CD4-positive, CD25-positive, alpha-beta regulatory T cell (primary cell): ENCODE data around the gene HAGHL. TPM values are rescaled to one million over a fixed set of nuclear protein-coding genes. Genes with fewer than 3 reads are reported as not detected.

Experiments used
- ATAC-seq, 2 donors: fragments of 150-1000 bp; cut with Tn5 transposase; one replicate each; pipeline ENCODE4 v1.10.0; 2021; ENCODE audit warnings: low read depth in 2 of 2, moderate number of reproducible peaks in 2 of 2, moderate library complexity in 1 of 2
- DNase-seq, 3 donors: peaks; one replicate each; pipeline versions ENCODE4 v3.0.0 to v3.0.0-alpha.2; 2012 to 2022; ENCODE audit warnings: mixed read lengths in 1 of 3
- H3K27ac ChIP-seq: one replicate; pipeline ENCODE4 v1.7.0; 2013; ENCODE audit warnings: mild to moderate bottlenecking, low read length; ENCODE audit not compliant: insufficient read depth, poor library complexity, severe bottlenecking
- H3K27me3 ChIP-seq: one replicate; pipeline ENCODE4 v1.7.0; 2013; ENCODE audit warnings: low read length; ENCODE audit not compliant: control insufficient read depth, insufficient read depth
- H3K36me3 ChIP-seq: one replicate; pipeline ENCODE4 v1.7.0; 2013; ENCODE audit warnings: mild to moderate bottlenecking, low read length, moderate library complexity; ENCODE audit not compliant: control insufficient read depth, insufficient read depth
- H3K4me1 ChIP-seq: 2 replicates; pipeline ENCODE4 v1.7.0; 2013; ENCODE audit warnings: mild to moderate bottlenecking, low read length; ENCODE audit not compliant: insufficient read depth, control insufficient read depth, poor library complexity, severe bottlenecking
- H3K4me3 ChIP-seq: one replicate; pipeline ENCODE4 v1.7.0; 2013; ENCODE audit warnings: low read depth, mild to moderate bottlenecking, low read length, moderate library complexity
- H3K9me3 ChIP-seq, 2 experiments: 1 replicate in 1 of 2; 2 replicates in 1 of 2; pipeline ENCODE4 v1.7.0; 2013; ENCODE audit warnings: low read length in 2 of 2, mild to moderate bottlenecking in 1 of 2, moderate library complexity in 1 of 2; ENCODE audit not compliant: control insufficient read depth in 2 of 2
- H3K27ac Mint-ChIP-seq, 3 donors: one replicate each; pipeline ENCODE4 v1.8.0; 2020 to 2022; ENCODE audit warnings: mild to moderate bottlenecking in 3 of 3, mixed read lengths in 3 of 3, moderate library complexity in 2 of 3
- H3K27me3 Mint-ChIP-seq: one replicate; pipeline ENCODE4 v1.8.0; 2022; ENCODE audit warnings: mild to moderate bottlenecking, mixed read lengths
- H3K36me3 Mint-ChIP-seq: one replicate; pipeline ENCODE4 v1.8.0; 2020; ENCODE audit warnings: mixed read lengths
- H3K4me1 Mint-ChIP-seq, 4 donors: one replicate each; pipeline ENCODE4 v1.8.0; 2020 to 2022; ENCODE audit warnings: mixed read lengths in 4 of 4, mild to moderate bottlenecking in 1 of 4
- H3K4me3 Mint-ChIP-seq, 4 donors: one replicate each; pipeline ENCODE4 v1.8.0; 2020 to 2022; ENCODE audit warnings: mild to moderate bottlenecking in 4 of 4, mixed read lengths in 4 of 4, moderate library complexity in 3 of 4
- H3K9me3 Mint-ChIP-seq, 7 donors: one replicate each; pipeline ENCODE4 v1.8.0; 2020 to 2022; ENCODE audit warnings: mixed read lengths in 7 of 7, mild to moderate bottlenecking in 3 of 7, moderate library complexity in 2 of 7
- polyA plus RNA-seq, 4 donors: library from polyadenylated mRNA; unstranded; fragments of 300-500 nt; fragmentation: Illumina TruSeq; gene quantifications; one replicate each; pipeline ENCODE4 v1.2.3, GENCODE V29; 2021
- total RNA-seq: library from RNA; stranded (reverse); gene quantifications from one replicate; pipeline ENCODE4 v1.2.3, GENCODE V29; 2022

The HAGHL gene
- total and polyA plus RNA-seq, 5 donors from 2014 or later: 2.2 to 15.6 (median 3.3) TPM

DNA sequence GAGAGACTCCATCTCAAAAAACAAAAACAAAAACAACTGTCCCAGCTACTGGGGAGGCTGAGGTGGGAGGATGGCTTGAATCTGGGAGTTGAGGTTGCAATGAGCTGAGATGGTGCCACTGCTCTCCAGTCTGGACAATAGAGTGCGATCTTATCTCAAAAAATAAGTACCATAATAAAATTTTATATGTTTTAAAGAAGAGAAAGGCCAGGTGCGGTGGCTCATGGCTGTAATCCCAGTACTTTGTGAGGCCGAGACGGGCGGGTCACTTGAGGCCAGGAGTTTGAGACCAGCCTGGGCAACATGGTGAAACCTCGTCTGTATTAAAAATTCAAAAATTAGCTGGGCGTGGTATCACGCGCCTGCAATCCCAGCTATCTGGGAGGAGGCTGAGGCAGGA, 49.9 kb downstream of the HAGHL start:
- Mint-ChIP-seq H3K9me3 (peaks cover 0 to 2% (median 0%) of the 10 kb centered on the region in 7 donors), H3K4me3 (no peak overlapping the region), H3K27ac (no peak overlapping the region), H3K4me1 (no peaks in the 10 kb centered on the region), H3K27me3 (no peaks in the 10 kb centered on the region), H3K36me3 (no peaks in the 10 kb centered on the region)
- Histone ChIP-seq H3K4me1 (no peaks in the 10 kb centered on the region), H3K36me3 (no peaks in the 10 kb centered on the region), H3K4me3 (no peak overlapping the region), H3K9me3 (no peaks in the 10 kb centered on the region), H3K27me3 (no peaks in the 10 kb centered on the region), H3K27ac (no peak overlapping the region)
- ATAC-seq: no peak
- no peak for DNase-seq

- no peaks in the 10 kb centered on the region for H3K4me1 Mint-ChIP-seq
- H3K4me3 ChIP-seq: no peak overlapping the region
- no peaks in the 10 kb centered on the region for H3K4me1 ChIP-seq
- no peak overlapping the region for H3K27ac Mint-ChIP-seq
- no peaks in the 10 kb centered on the region for H3K27me3 Mint-ChIP-seq
- no peaks in the 10 kb centered on the region for H3K36me3 Mint-ChIP-seq
- H3K4me3 Mint-ChIP-seq: no peak overlapping the region
- H3K9me3 Mint-ChIP-seq: peaks cover 0 to 2% (median 0%) of the 10 kb centered on the region in 7 donors
- no peaks in the 10 kb centered on the region for H3K27me3 ChIP-seq
- DNase-seq (no peak), ATAC-seq (no peak)
- no peaks in the 10 kb centered on the region for H3K9me3 ChIP-seq
- no peak overlapping the region for H3K27ac ChIP-seq
- H3K36me3 ChIP-seq: no peaks in the 10 kb centered on the region
These were observed 50.9 kb downstream of the HAGHL start for GRCh38 chr16:777826-778225.

- Histone ChIP-seq H3K27ac (no peak overlapping the region), H3K27me3 (no peaks in the 10 kb centered on the region), H3K4me1 (no peaks in the 10 kb centered on the region), H3K9me3 (no peaks in the 10 kb centered on the region), H3K36me3 (no peaks in the 10 kb centered on the region), H3K4me3 (no peak overlapping the region)
- no peaks in the 10 kb centered on the region for H3K27me3 Mint-ChIP-seq
- H3K27ac Mint-ChIP-seq: no peak overlapping the region
- no peak overlapping the region for H3K4me3 Mint-ChIP-seq
- ATAC-seq (peak in 1 of 2 donors; percentile 13), DNase-seq (no peak)
- peaks cover 0 to 2% (median 0%) of the 10 kb centered on the region in 7 donors for H3K9me3 Mint-ChIP-seq
- H3K36me3 Mint-ChIP-seq: no peaks in the 10 kb centered on the region
- H3K4me1 Mint-ChIP-seq: no peaks in the 10 kb centered on the region
These were observed 51.5 kb downstream of the HAGHL start for GRCh38 chr16:778447-778846.

- Histone ChIP-seq H3K27me3 (no peaks in the 10 kb centered on the region), H3K4me1 (no peaks in the 10 kb centered on the region), H3K4me3 (no peak overlapping the region), H3K9me3 (no peaks in the 10 kb centered on the region), H3K36me3 (no peaks in the 10 kb centered on the region), H3K27ac (no peak overlapping the region)
- DNase-seq (no peak), ATAC-seq (no peak)
- Mint-ChIP-seq H3K9me3 (peaks cover 0 to 2% (median 0%) of the 10 kb centered on the region in 7 donors), H3K36me3 (no peaks in the 10 kb centered on the region), H3K4me1 (no peaks in the 10 kb centered on the region), H3K27me3 (no peaks in the 10 kb centered on the region), H3K27ac (no peak overlapping the region), H3K4me3 (no peak overlapping the region)
These were observed 52.1 kb downstream of the HAGHL start for GRCh38 chr16:778909-779527.

Other genes with a start within 250 kb of the HAGHL start
- gene CAPN15, start 199.4 kb upstream of the HAGHL start, total RNA-seq: 82.6 TPM
- gene CAPN15, start 199.4 kb upstream of the HAGHL start, polyA plus RNA-seq: 1 to 10 TPM; 3.0 to 8.5 (median 5.2) TPM
- gene PRR35, start 166.7 kb upstream of the HAGHL start, total RNA-seq: not detected
- not detected for gene PRR35, start 166.7 kb upstream of the HAGHL start, polyA plus RNA-seq
- gene NHLRC4, start 160.1 kb upstream of the HAGHL start, total RNA-seq: 1.9 TPM
- 1 to 10 TPM; 3.7 to 5.6 (median 4.8) TPM for gene NHLRC4, start 160.1 kb upstream of the HAGHL start, polyA plus RNA-seq
- gene PIGQ, start 157.1 kb upstream of the HAGHL start, total RNA-seq: 25.7 TPM
- 10 to 100 TPM; 11.6 to 15.3 (median 12.9) TPM for gene PIGQ, start 157.1 kb upstream of the HAGHL start, polyA plus RNA-seq
- 12.1 TPM for gene RAB40C, start 137.0 kb upstream of the HAGHL start, total RNA-seq
- 1 to 10 TPM; 6.8 to 9.6 (median 8.2) TPM for gene RAB40C, start 137.0 kb upstream of the HAGHL start, polyA plus RNA-seq
- gene WFIKKN1, start 96.1 kb upstream of the HAGHL start, total RNA-seq: 0.22 TPM
- gene WFIKKN1, start 96.1 kb upstream of the HAGHL start, polyA plus RNA-seq: not detected
- 45.3 TPM for gene METTL26, start 90.8 kb upstream of the HAGHL start, total RNA-seq
- 100 to 1,000 TPM in 2 of 4 donors, 10 to 100 TPM in 2; 82.7 to 133 (median 102) TPM for gene METTL26, start 90.8 kb upstream of the HAGHL start, polyA plus RNA-seq
- gene MCRIP2, start 85.3 kb upstream of the HAGHL start, total RNA-seq: 10.5 TPM
- gene MCRIP2, start 85.3 kb upstream of the HAGHL start, polyA plus RNA-seq: 10 to 100 TPM; 18.0 to 23.1 (median 18.4) TPM
- 11.4 TPM for gene WDR90, start 77.7 kb upstream of the HAGHL start, total RNA-seq
- gene WDR90, start 77.7 kb upstream of the HAGHL start, polyA plus RNA-seq: 1 to 10 TPM in 2 of 4 donors, under 1 TPM in 2; 0.89 to 2.5 (median 1.1) TPM
- 212 TPM for gene RHOT2, start 59.0 kb upstream of the HAGHL start, total RNA-seq
- gene RHOT2, start 59.0 kb upstream of the HAGHL start, polyA plus RNA-seq: 10 to 100 TPM; 34.3 to 47.1 (median 38.4) TPM
- gene RHBDL1, start 51.4 kb upstream of the HAGHL start, total RNA-seq: 3.2 TPM
- 1 to 10 TPM in 1 of 4 donors, under 1 TPM in 2, not detected in 1; 0.49 to 1.5 (median 0.88) TPM for gene RHBDL1, start 51.4 kb upstream of the HAGHL start, polyA plus RNA-seq
- gene STUB1, start 46.7 kb upstream of the HAGHL start, total RNA-seq: 63.2 TPM
- 100 to 1,000 TPM; 117 to 142 (median 135) TPM for gene STUB1, start 46.7 kb upstream of the HAGHL start, polyA plus RNA-seq
- gene JMJD8, start 42.8 kb upstream of the HAGHL start, total RNA-seq: 22.7 TPM
- 10 to 100 TPM; 29.2 to 36.2 (median 33.4) TPM for gene JMJD8, start 42.8 kb upstream of the HAGHL start, polyA plus RNA-seq
- 8.9 TPM for gene WDR24, start 36.7 kb upstream of the HAGHL start, total RNA-seq
- 10 to 100 TPM in 2 of 4 donors, 1 to 10 TPM in 2; 7.9 to 10.4 (median 10.0) TPM for gene WDR24, start 36.7 kb upstream of the HAGHL start, polyA plus RNA-seq
- 18.6 TPM for gene FBXL16, start 21.3 kb upstream of the HAGHL start, total RNA-seq
- gene FBXL16, start 21.3 kb upstream of the HAGHL start, polyA plus RNA-seq: 10 to 100 TPM in 1 of 4 donors, 1 to 10 TPM in 3; 8.5 to 10.5 (median 9.3) TPM
- 4.6 TPM for gene METRN, start 12.0 kb upstream of the HAGHL start, total RNA-seq
- gene METRN, start 12.0 kb upstream of the HAGHL start, polyA plus RNA-seq: 10 to 100 TPM; 14.3 to 24.1 (median 17.7) TPM
- gene ANTKMT, start 6.0 kb upstream of the HAGHL start, total RNA-seq: 13.6 TPM
- gene ANTKMT, start 6.0 kb upstream of the HAGHL start, polyA plus RNA-seq: 10 to 100 TPM; 60.3 to 85.9 (median 64.4) TPM
- gene CCDC78, start 663 bp upstream of the HAGHL start, total RNA-seq: 2.5 TPM
- gene CCDC78, start 663 bp upstream of the HAGHL start, polyA plus RNA-seq: under 1 TPM; 0.37 to 0.70 (median 0.43) TPM
- gene CIAO3, start 13.9 kb downstream of the HAGHL start, total RNA-seq: 42.6 TPM
- gene CIAO3, start 13.9 kb downstream of the HAGHL start, polyA plus RNA-seq: 10 to 100 TPM; 17.2 to 26.6 (median 19.7) TPM
- not detected for gene MSLN, start 33.6 kb downstream of the HAGHL start, total RNA-seq
- not detected for gene MSLN, start 33.6 kb downstream of the HAGHL start, polyA plus RNA-seq
- 20.8 TPM for gene RPUSD1, start 61.3 kb downstream of the HAGHL start, total RNA-seq
- gene RPUSD1, start 61.3 kb downstream of the HAGHL start, polyA plus RNA-seq: 10 to 100 TPM; 22.3 to 24.9 (median 23.0) TPM
- 28.8 TPM for gene CHTF18, start 61.5 kb downstream of the HAGHL start, total RNA-seq
- 1 to 10 TPM; 1.1 to 5.9 (median 2.8) TPM for gene CHTF18, start 61.5 kb downstream of the HAGHL start, polyA plus RNA-seq
- gene GNG13, start 73.6 kb downstream of the HAGHL start, total RNA-seq: not detected
- gene GNG13, start 73.6 kb downstream of the HAGHL start, polyA plus RNA-seq: not detected
- 40.0 TPM for gene LMF1, start 243.9 kb downstream of the HAGHL start, total RNA-seq
- 10 to 100 TPM in 3 of 4 donors, 1 to 10 TPM in 1; 9.9 to 12.9 (median 11.3) TPM for gene LMF1, start 243.9 kb downstream of the HAGHL start, polyA plus RNA-seq